Esophagus squamous epithelium (tissue), 5 donors: ENCODE measurements around the gene BTN3A1. TPM values are rescaled to one million over a fixed set of nuclear protein-coding genes. Genes with fewer than 3 reads are reported as not detected.
"Not testable (repeated sequence)": the region's sequence is repeated elsewhere in the genome, so short reads cannot be mapped to it uniquely, and the experiment has no call there.

ENCODE experiments used
- DNase-seq: peaks from one replicate; lab custom pipeline; 2025; lab: John Stamatoyannopoulos, UW
- H3K27ac ChIP-seq, 4 donors: fragments of 200-600 bp; sonication (generic); one replicate each; pipeline ENCODE4 v1.5.1; 2016 to 2019; ENCODE audit warnings: mild to moderate bottlenecking in 1 of 4
- H3K27me3 ChIP-seq, 4 donors: fragments of 200-600 bp; sonication (generic); 1 replicate in 3 of 4; 2 replicates in 1 of 4; pipeline versions ENCODE4 v1.5.1 to v1.6.0; 2017 to 2021; ENCODE audit warnings: antibody characterized with exemption in 1 of 4
- H3K36me3 ChIP-seq, 3 donors: fragments of 200-600 bp; sonication (generic); one replicate each; pipeline ENCODE4 v1.5.1; 2016 to 2019
- H3K4me1 ChIP-seq, 3 donors: fragments of 200-600 bp; sonication (generic); one replicate each; pipeline ENCODE4 v1.5.1; 2017 to 2019
- H3K4me3 ChIP-seq, 4 donors: fragments of 200-600 bp; sonication (generic); 1 replicate in 3 of 4; 2 replicates in 1 of 4; pipeline ENCODE4 v1.5.1; 2016 to 2019; ENCODE audit warnings: mild to moderate bottlenecking in 2 of 4, moderate library complexity in 1 of 4
- H3K9me3 ChIP-seq, 3 donors: fragments of 200-600 bp; sonication (generic); one replicate each; pipeline ENCODE4 v1.5.1; 2016 to 2019
- POLR2A ChIP-seq, 4 donors: fragments of 450-650 bp; IDR thresholded peaks; one replicate each; pipeline ENCODE4 v1.6.1; 2017; ENCODE audit warnings: antibody characterized with exemption in 4 of 4, mild to moderate bottlenecking in 4 of 4, moderate library complexity in 3 of 4
- WGBS, 2 donors: methylation state at CpG; one replicate each; pipeline ENCODE4 v1.1.5; 2018; 5-methylcytosine and 5-hydroxymethylcytosine counted together
- intact Hi-C: fragments of 100-400 bp; cut with DNase I; formaldehyde crosslinking; loops from one replicate; pipeline ENCODE4 v1.15.0; 2022
- total RNA-seq, 4 donors: library from RNA; depleted of rRNA; stranded (reverse); fragments of >200 nt; gene quantifications; one replicate each; pipeline ENCODE4 v1.1.0, GENCODE V29; 2016
- TF ChIP-seq, protein P1 (sequence below), 6 experiments: fragments of 450-650 bp in 4 of 6; fragments of 200-600 bp in 2 of 6; sonication (generic) in 2 of 6; IDR thresholded peaks; one replicate each; pipeline ENCODE4 v1.5.1; 2016 to 2019; ENCODE audit warnings: antibody characterized with exemption in 6 of 6, mild to moderate bottlenecking in 4 of 6, moderate library complexity in 4 of 6
- donor health status: DM: yes; HTN: yes; CAD: no.

The BTN3A1 gene
- total RNA-seq, result 10 to 100 TPM in 2 of 4 donors, 1 to 10 TPM in 2; 4.2 to 14.4 (median 8.0) TPM

DNA sequence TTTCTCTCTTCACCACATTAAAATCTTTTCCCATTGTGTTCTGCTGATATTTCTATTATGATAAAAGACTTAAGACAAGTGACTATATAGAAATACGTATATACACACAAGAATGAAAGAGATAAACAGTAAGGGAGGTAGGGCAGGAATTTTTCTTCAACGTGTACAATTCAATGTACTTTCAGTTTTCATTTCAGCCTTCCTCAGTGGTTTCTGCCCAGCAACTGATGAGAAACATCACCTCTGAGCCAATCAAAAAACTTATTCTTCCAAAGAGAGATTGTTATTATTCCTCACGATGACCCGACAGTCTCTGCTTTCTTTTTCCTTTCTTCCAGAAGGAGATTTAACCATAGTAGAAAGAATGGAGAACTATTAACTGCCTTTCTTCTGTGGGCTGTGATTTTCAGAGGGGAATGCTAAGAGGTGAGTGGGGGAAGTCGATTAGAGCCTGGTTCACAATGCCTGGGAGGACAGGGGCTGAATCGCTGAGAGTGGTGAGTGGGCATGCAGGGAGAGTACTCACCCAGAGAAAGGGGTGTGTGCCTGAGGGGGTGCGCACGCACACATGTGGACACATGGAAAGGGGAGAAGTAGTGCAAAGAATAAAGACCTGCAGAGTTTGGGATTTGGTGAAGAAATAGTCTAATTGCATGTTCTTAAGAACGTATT, at the start of gene BTN3A1:
Gene BTN3A1 (plus strand): TSS at position 289 of the 672 bp plus-strand sequence. CDS start 3,289 bp downstream, outside the sequence.
- peak in 1 of 4 donors; percentile 41 for TF ChIP-seq POLR2A (IDR thresholded peaks at IDR 0.05)
- TF ChIP-seq, protein P1, sequence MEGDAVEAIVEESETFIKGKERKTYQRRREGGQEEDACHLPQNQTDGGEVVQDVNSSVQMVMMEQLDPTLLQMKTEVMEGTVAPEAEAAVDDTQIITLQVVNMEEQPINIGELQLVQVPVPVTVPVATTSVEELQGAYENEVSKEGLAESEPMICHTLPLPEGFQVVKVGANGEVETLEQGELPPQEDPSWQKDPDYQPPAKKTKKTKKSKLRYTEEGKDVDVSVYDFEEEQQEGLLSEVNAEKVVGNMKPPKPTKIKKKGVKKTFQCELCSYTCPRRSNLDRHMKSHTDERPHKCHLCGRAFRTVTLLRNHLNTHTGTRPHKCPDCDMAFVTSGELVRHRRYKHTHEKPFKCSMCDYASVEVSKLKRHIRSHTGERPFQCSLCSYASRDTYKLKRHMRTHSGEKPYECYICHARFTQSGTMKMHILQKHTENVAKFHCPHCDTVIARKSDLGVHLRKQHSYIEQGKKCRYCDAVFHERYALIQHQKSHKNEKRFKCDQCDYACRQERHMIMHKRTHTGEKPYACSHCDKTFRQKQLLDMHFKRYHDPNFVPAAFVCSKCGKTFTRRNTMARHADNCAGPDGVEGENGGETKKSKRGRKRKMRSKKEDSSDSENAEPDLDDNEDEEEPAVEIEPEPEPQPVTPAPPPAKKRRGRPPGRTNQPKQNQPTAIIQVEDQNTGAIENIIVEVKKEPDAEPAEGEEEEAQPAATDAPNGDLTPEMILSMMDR (IDR thresholded peaks at IDR 0.05), result no peak
- peak within 1 kb of the TSS; percentile 44 to 78 (median 60) for H3K4me3 ChIP-seq
- intact Hi-C loops, result no loop called here
- DNase-seq, result peak; percentile 5
- WGBS, 2 donors, result 0 to 1% methylated on average over 9 of the region's 9 CpGs
- H3K27me3 ChIP-seq, result no peaks in the 10 kb centered on the region
- H3K9me3 ChIP-seq, result no peaks in the 10 kb centered on the region
- peaks cover 0 to 17% (median 3%) of the 10 kb centered on the region in 3 donors for H3K36me3 ChIP-seq
- peaks cover 5 to 30% (median 14%) of the 10 kb centered on the region in 3 donors for H3K4me1 ChIP-seq
- H3K27ac ChIP-seq, result peak within 1 kb of the TSS; percentile 78 to 93 (median 89)

DNA sequence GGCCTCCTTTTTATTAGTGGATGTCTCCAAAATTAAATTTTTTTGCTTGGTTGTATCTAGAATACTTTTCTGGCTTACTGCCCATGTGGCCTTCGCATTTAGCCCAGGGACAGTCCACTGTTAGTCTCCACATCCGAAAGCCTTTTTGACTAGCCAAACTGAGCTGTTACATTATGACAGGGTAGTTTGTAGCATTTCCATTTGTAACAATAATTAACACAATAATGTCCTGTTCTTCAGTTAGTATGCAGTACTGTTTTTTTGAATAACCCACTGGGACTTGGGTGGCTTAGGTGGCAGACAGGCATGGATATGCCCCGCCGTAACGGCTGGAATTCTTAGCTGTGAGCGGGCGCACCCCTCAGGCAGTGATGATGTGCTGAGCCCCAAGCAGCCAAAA, 49.8 kb upstream of the BTN3A1 start:
- no peaks in the 10 kb centered on the region for H3K36me3 ChIP-seq
- WGBS, 2 donors, result 87 to 99% methylated on average over 6 to 7 of the region's 7 CpGs
- no peaks in the 10 kb centered on the region for H3K27me3 ChIP-seq
- no peak overlapping the region for H3K4me3 ChIP-seq
- peaks cover 0 to 9% (median 3%) of the 10 kb centered on the region in 3 donors for H3K4me1 ChIP-seq
- intact Hi-C loops, result no loop called here
- no peak overlapping the region for H3K27ac ChIP-seq
- no peaks in the 10 kb centered on the region for H3K9me3 ChIP-seq
- TF ChIP-seq, protein P1 (IDR thresholded peaks at IDR 0.05), result no peak
- TF ChIP-seq POLR2A (IDR thresholded peaks at IDR 0.05), result no peak
- no peak for DNase-seq

DNA sequence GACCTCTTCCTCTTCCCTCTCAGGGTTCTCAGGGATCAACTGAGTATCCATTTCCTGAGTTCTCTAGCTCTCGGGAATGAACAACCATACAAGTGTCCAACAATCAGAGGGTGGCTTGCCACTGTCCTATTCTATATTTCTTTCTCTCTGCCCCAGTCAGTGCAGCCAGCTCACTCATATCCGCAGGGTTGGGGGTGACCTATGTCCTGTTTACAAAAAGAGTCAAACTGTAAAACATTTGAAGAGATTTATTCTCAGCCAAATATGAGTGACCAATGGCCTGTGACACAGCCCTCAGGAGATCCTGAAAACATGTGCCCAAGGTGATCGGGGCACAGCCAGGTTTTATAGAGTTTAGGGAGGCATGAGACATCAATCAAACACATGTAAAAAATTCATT, 47.9 kb upstream of the BTN3A1 start:
- 75 to 83% methylated on average over 3 of the region's 3 CpGs for WGBS, 2 donors
- no peaks in the 10 kb centered on the region for H3K9me3 ChIP-seq
- no peak for TF ChIP-seq POLR2A (IDR thresholded peaks at IDR 0.05)
- TF ChIP-seq, protein P1 (IDR thresholded peaks at IDR 0.05), result no peak
- H3K36me3 ChIP-seq, result no peaks in the 10 kb centered on the region
- H3K4me1 ChIP-seq, result no peaks in the 10 kb centered on the region
- no peak overlapping the region for H3K27ac ChIP-seq
- no peaks in the 10 kb centered on the region for H3K27me3 ChIP-seq
- no peak overlapping the region for H3K4me3 ChIP-seq
- no peak for DNase-seq
- intact Hi-C loops, result no loop called here

DNA sequence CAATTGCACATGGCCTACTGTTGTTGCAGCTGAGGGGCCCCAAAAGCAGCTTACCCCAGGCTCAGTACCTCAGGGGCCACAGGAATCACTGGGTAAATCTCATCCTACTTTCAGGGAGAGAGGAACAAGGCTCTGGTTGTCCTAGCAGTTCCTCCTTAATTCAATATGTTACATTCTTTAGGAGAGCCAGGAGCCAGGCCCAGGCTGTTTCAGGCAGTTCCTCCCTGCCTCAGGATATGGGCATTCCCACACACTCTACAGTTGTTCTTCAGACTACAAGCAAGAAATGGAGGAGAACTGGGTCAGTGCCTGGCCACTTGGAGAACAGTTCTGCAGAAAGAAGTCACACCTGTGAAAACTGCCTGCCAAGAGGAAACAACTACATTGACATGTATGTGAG, 46.7 kb upstream of the BTN3A1 start:
- TF ChIP-seq, protein P1 (IDR thresholded peaks at IDR 0.05), result no peak
- no peak for TF ChIP-seq POLR2A (IDR thresholded peaks at IDR 0.05)
- no peaks in the 10 kb centered on the region for H3K27me3 ChIP-seq
- H3K4me1 ChIP-seq, result no peaks in the 10 kb centered on the region
- no peaks in the 10 kb centered on the region for H3K9me3 ChIP-seq
- DNase-seq, result no peak
- no peaks in the 10 kb centered on the region for H3K36me3 ChIP-seq
- H3K4me3 ChIP-seq, result no peak overlapping the region
- intact Hi-C loops, result no loop called here
- H3K27ac ChIP-seq, result no peak overlapping the region

DNA sequence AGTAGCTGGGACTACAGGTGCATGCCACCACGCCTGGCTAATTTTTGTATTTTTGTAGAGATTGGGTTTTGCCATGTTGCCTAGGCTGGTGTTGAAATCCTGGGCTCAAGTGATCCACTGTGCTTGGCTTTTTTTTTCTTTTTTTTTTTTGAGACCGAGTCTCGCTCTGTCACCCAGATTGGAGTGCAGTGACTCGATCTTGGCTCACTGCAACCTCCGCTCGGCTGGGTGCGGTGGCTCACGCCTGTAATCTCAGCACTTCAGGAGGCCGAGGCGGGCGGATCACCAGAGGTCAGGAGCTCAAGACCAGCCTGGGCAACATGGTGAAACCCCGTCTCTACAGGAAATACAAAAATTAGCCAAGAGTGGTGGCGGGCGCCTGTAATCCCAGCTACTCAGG, 44.5 kb upstream of the BTN3A1 start:
- H3K9me3 ChIP-seq, DNase-seq, H3K4me3 ChIP-seq, H3K27me3 ChIP-seq, H3K27ac ChIP-seq, H3K4me1 ChIP-seq, H3K36me3 ChIP-seq, intact Hi-C loops: not testable (repeated sequence)
- 93 to 96% methylated on average over 3 to 4 of the region's 14 CpGs for WGBS, 2 donors
